ENCODE data around the gene VPS51.

GRCh38 chr11:65131895-65132237, 35.9 kb downstream of the VPS51 start:
- TF ChIP-seq SPI1 (IDR thresholded peaks at IDR 0.05; ENCODE audit: borderline replicate concordance, insufficient read depth, low read depth, low read length) (no peak), CTCF (IDR thresholded peaks at IDR 0.05 in 2 of 3, conservative IDR thresholded peaks at IDR 0.05 in 1 of 3; ENCODE audit: control insufficient read depth in 2 of 3, extremely low read depth in 1 of 3, insufficient read depth in 1 of 3, low read depth in 3 of 3, low read length in 3 of 3) (no peak), YBX1 (IDR thresholded peaks at IDR 0.05) (no peak), RCOR1 (conservative IDR thresholded peaks at IDR 0.05; ENCODE audit: low read depth, low read length) (no peak), SP1 (IDR thresholded peaks at IDR 0.05; ENCODE audit: low read depth, low read length) (no peak), FOXM1 (IDR thresholded peaks at IDR 0.05; ENCODE audit: low read depth, low read length) (no peak), ZNF274 (IDR thresholded peaks at IDR 0.05; ENCODE audit: insufficient read depth, insufficient read length) (no peak), EZH2 (IDR thresholded peaks at IDR 0.05; ENCODE audit: borderline replicate concordance, control insufficient read depth, low read depth, low read length) (no peak), SMC3 (IDR thresholded peaks at IDR 0.05; ENCODE audit: borderline replicate concordance, low read length) (no peak), REST (IDR thresholded peaks at IDR 0.05; ENCODE audit: low read depth, low read length) (no peak), CREB1 (IDR thresholded peaks at IDR 0.05; ENCODE audit: low read depth) (no peak), PAX5 (IDR thresholded peaks at IDR 0.05; ENCODE audit: borderline replicate concordance, low read depth, low read length) (no peak)

Measured in GM12878 (cell line).